Ascending aorta (tissue), 2 donors: Measurements from ENCODE around the gene SZRD1. TPM values are rescaled to one million over a fixed set of nuclear protein-coding genes. Genes with fewer than 3 reads are reported as not detected.

ENCODE experiments used
- DNase-seq, 2 donors: peaks; one replicate each; pipeline ENCODE4 v3.0.0-alpha.2; 2019; ENCODE audit warnings: low spot score in 2 of 2
- H3K27ac ChIP-seq, 2 donors: fragments of 200-600 bp; sonication (generic); one replicate each; pipeline ENCODE4 v1.5.1; 2016 to 2017; ENCODE audit warnings: mild to moderate bottlenecking in 1 of 2
- H3K27me3 ChIP-seq: fragments of 200-600 bp; sonication (generic); one replicate; pipeline ENCODE4 v1.5.1; 2017
- H3K36me3 ChIP-seq, 2 donors: fragments of 200-600 bp; sonication (generic); one replicate each; pipeline ENCODE4 v1.5.1; 2016
- H3K4me1 ChIP-seq, 2 donors: fragments of 200-600 bp; sonication (generic); one replicate each; pipeline ENCODE4 v1.5.1; 2016 to 2017; ENCODE audit warnings: mild to moderate bottlenecking in 1 of 2
- H3K4me3 ChIP-seq, 2 donors: fragments of 200-600 bp; sonication (generic); one replicate each; pipeline ENCODE4 v1.5.1; 2016 to 2017; ENCODE audit warnings: mild to moderate bottlenecking in 1 of 2
- H3K9me3 ChIP-seq, 2 donors: fragments of 200-600 bp; sonication (generic); one replicate each; pipeline ENCODE4 v1.5.1; 2016
- intact Hi-C: fragments of 100-400 bp; cut with DNase I; formaldehyde crosslinking; loops from one replicate; pipeline ENCODE4 v1.15.1; 2023
- total RNA-seq: library from RNA; depleted of rRNA; stranded (reverse); fragments of >200 nt; gene quantifications from one replicate; pipeline ENCODE4 v1.1.0, GENCODE V29; 2016
- TF ChIP-seq, protein P1 (sequence below), 3 experiments: fragments of 200-600 bp in 2 of 3; fragments of 450-650 bp in 1 of 3; sonication (generic) in 2 of 3; IDR thresholded peaks; one replicate each; pipeline ENCODE4 v1.5.1; 2016 to 2019; ENCODE audit warnings: antibody characterized with exemption in 3 of 3, mild to moderate bottlenecking in 1 of 3, moderate library complexity in 1 of 3

The SZRD1 gene
- total RNA-seq, 1 donor from 2014 or later: 106 TPM

DNA sequence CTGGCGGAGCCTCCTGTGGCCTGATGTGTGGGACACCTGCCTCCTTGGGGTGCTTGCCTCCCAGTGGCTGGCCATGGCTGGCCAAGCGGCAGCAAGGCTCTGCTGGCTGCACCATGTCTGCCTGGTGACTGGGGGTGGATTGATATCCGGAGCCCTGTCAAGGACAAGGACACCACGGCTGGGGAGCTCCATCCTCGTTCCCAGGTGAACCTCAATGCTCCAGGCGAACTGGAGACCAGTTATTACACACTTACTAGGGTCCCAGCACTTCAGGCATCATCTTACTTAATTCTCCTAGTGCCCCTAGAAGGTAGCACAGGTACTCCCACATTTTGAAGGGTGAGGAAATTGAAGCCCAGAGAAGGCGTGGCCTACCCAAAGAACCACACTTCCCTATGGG is 55.0 kb downstream of the SZRD1 start:
- DNase-seq: no peak
- Histone ChIP-seq H3K9me3 (no peaks in the 10 kb centered on the region), H3K4me1 (no peaks in the 10 kb centered on the region), H3K4me3 (no peak overlapping the region), H3K27me3 (no peaks in the 10 kb centered on the region), H3K27ac (no peak overlapping the region), H3K36me3 (no peaks in the 10 kb centered on the region)
- TF ChIP-seq, protein P1, sequence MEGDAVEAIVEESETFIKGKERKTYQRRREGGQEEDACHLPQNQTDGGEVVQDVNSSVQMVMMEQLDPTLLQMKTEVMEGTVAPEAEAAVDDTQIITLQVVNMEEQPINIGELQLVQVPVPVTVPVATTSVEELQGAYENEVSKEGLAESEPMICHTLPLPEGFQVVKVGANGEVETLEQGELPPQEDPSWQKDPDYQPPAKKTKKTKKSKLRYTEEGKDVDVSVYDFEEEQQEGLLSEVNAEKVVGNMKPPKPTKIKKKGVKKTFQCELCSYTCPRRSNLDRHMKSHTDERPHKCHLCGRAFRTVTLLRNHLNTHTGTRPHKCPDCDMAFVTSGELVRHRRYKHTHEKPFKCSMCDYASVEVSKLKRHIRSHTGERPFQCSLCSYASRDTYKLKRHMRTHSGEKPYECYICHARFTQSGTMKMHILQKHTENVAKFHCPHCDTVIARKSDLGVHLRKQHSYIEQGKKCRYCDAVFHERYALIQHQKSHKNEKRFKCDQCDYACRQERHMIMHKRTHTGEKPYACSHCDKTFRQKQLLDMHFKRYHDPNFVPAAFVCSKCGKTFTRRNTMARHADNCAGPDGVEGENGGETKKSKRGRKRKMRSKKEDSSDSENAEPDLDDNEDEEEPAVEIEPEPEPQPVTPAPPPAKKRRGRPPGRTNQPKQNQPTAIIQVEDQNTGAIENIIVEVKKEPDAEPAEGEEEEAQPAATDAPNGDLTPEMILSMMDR (IDR thresholded peaks at IDR 0.05): no peak
- intact Hi-C loops: no loop called here

- DNase-seq: no peak
- intact Hi-C loops: no loop called here
- Histone ChIP-seq H3K4me1 (no peaks in the 10 kb centered on the region), H3K4me3 (no peak overlapping the region), H3K36me3 (no peaks in the 10 kb centered on the region), H3K27me3 (no peaks in the 10 kb centered on the region), H3K27ac (no peak overlapping the region), H3K9me3 (no peaks in the 10 kb centered on the region)
- TF ChIP-seq, protein P1 (IDR thresholded peaks at IDR 0.05): no peak
Measured at GRCh38 chr1:16425125-16426025, 58.3 kb downstream of the SZRD1 start.

GRCh38 chr1:16430606-16431005 is 63.6 kb downstream of the SZRD1 start:
- Histone ChIP-seq H3K27me3 (no peaks in the 10 kb centered on the region), H3K27ac (no peak overlapping the region), H3K9me3 (no peaks in the 10 kb centered on the region), H3K36me3 (no peaks in the 10 kb centered on the region), H3K4me1 (no peaks in the 10 kb centered on the region), H3K4me3 (no peak overlapping the region)
- intact Hi-C loops: no loop called here
- TF ChIP-seq, protein P1 (IDR thresholded peaks at IDR 0.05): no peak
- DNase-seq: no peak

- TF ChIP-seq, protein P1 (IDR thresholded peaks at IDR 0.05): no peak
- H3K4me1 ChIP-seq: no peaks in the 10 kb centered on the region
- H3K27ac ChIP-seq: no peak overlapping the region
- intact Hi-C loops: no loop called here
- no peaks in the 10 kb centered on the region for H3K36me3 ChIP-seq
- H3K9me3 ChIP-seq: no peaks in the 10 kb centered on the region
- H3K4me3 ChIP-seq: no peak overlapping the region
- no peak for DNase-seq
- H3K27me3 ChIP-seq: no peaks in the 10 kb centered on the region
Measured at GRCh38 chr1:16433030-16433429, 66.0 kb downstream of the SZRD1 start.

- TF ChIP-seq, protein P1 (IDR thresholded peaks at IDR 0.05): no peak
- no peak for DNase-seq
- Histone ChIP-seq H3K36me3 (no peaks in the 10 kb centered on the region), H3K4me3 (no peak overlapping the region), H3K27ac (no peak overlapping the region), H3K9me3 (no peaks in the 10 kb centered on the region), H3K4me1 (no peaks in the 10 kb centered on the region), H3K27me3 (no peaks in the 10 kb centered on the region)
- intact Hi-C loops: no loop called here
Measured at GRCh38 chr1:16434007-16434406, 67.0 kb downstream of the SZRD1 start.
